SK-N-SH treated with all-trans-retinoic acid at 6 μM for 48 hours (cell line): Measurements from ENCODE around the gene DNAAF5.

Source experiments
- ARNTL ChIP-seq: fragments of 450-650 bp; formaldehyde crosslinking; IDR thresholded peaks from 2 replicates; pipeline ENCODE4 v1.5.0; 2020; ENCODE audit warnings: low read depth, mild to moderate bottlenecking, moderate library complexity, borderline replicate concordance
- GLIS3 ChIP-seq: fragments of 250-450 bp; sonication (Bioruptor Pico); IDR thresholded peaks from 2 replicates; pipeline ENCODE4 v1.5.0; 2020; ENCODE audit warnings: mild to moderate bottlenecking, moderate library complexity
- TCF4 ChIP-seq: fragments of 250-450 bp; sonication (Bioruptor Pico); IDR thresholded peaks from 2 replicates; pipeline ENCODE4 v1.8.0; 2021; ENCODE audit warnings: mild to moderate bottlenecking, moderate library complexity, borderline replicate concordance
- ZC3H10 ChIP-seq: fragments of 250-450 bp; sonication (Bioruptor Pico); IDR thresholded peaks from 2 replicates; pipeline ENCODE4 v1.5.1; 2021; ENCODE audit warnings: mild to moderate bottlenecking, moderate library complexity
- ZFP30 ChIP-seq: fragments of 450-650 bp; formaldehyde crosslinking; IDR thresholded peaks from 2 replicates; pipeline ENCODE4 v1.5.0; 2022; ENCODE audit warnings: mild to moderate bottlenecking, moderate library complexity
- TF ChIP-seq, protein P1 (sequence below): fragments of 250-450 bp; sonication (Bioruptor Pico); IDR thresholded peaks from 2 replicates; pipeline ENCODE4 v1.8.0; 2020; ENCODE audit warnings: mild to moderate bottlenecking, moderate library complexity, borderline replicate concordance
- TF ChIP-seq, protein P2 (sequence below): fragments of 250-450 bp; sonication (Bioruptor Pico); IDR thresholded peaks from 2 replicates; pipeline ENCODE4 v1.8.0; 2021; ENCODE audit warnings: low read depth, mild to moderate bottlenecking, moderate library complexity, borderline replicate concordance

DNA sequence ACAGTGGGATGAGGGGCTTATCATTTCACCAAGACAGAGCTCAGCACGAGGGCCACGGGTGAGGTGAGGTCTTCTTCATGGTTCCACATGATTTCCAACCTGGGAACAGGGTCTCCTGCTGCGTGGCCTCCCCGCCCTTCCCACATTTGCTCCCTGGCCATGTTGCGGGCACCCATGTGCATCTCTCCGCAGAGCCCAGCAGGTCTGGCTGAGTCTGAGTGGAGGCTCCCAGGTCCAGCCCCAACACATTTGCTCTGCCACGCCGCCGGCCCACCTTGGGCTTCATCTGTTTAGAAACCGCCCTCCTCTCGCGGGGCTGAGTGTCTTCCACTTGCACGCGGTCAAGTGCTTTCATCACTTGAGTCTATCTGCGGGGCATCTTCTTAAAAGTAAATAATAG is 15.4 kb downstream of the DNAAF5 start:
- TF ChIP-seq, protein P1, sequence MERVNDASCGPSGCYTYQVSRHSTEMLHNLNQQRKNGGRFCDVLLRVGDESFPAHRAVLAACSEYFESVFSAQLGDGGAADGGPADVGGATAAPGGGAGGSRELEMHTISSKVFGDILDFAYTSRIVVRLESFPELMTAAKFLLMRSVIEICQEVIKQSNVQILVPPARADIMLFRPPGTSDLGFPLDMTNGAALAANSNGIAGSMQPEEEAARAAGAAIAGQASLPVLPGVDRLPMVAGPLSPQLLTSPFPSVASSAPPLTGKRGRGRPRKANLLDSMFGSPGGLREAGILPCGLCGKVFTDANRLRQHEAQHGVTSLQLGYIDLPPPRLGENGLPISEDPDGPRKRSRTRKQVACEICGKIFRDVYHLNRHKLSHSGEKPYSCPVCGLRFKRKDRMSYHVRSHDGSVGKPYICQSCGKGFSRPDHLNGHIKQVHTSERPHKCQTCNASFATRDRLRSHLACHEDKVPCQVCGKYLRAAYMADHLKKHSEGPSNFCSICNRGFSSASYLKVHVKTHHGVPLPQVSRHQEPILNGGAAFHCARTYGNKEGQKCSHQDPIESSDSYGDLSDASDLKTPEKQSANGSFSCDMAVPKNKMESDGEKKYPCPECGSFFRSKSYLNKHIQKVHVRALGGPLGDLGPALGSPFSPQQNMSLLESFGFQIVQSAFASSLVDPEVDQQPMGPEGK (CRISPR knock-in tag) = no peak
- TF ChIP-seq GLIS3 (CRISPR knock-in tag) = no peak
- no peak for TF ChIP-seq ZFP30
- TF ChIP-seq TCF4 (CRISPR knock-in tag) = no peak
- TF ChIP-seq ZC3H10 (CRISPR knock-in tag) = no peak
- TF ChIP-seq ARNTL (CRISPR knock-in tag) = no peak
- TF ChIP-seq, protein P2, sequence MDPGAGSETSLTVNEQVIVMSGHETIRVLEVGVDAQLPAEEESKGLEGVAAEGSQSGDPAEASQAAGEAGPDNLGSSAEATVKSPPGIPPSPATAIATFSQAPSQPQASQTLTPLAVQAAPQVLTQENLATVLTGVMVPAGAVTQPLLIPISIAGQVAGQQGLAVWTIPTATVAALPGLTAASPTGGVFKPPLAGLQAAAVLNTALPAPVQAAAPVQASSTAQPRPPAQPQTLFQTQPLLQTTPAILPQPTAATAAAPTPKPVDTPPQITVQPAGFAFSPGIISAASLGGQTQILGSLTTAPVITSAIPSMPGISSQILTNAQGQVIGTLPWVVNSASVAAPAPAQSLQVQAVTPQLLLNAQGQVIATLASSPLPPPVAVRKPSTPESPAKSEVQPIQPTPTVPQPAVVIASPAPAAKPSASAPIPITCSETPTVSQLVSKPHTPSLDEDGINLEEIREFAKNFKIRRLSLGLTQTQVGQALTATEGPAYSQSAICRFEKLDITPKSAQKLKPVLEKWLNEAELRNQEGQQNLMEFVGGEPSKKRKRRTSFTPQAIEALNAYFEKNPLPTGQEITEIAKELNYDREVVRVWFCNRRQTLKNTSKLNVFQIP (CRISPR knock-in tag) = no peak
